Measurements from ENCODE around the gene KCNE5.
"Not testable (repeated sequence)": the region's sequence is repeated elsewhere in the genome, so short reads cannot be mapped to it uniquely, and the experiment has no call there.

The KCNE5 gene

GRCh38 chrX:109624641-109625616, at the start of gene KCNE5:
Gene KCNE5, minus strand, starts transcription at chrX:109625172. Its CDS starts 152 bp downstream, at chrX:109625020.
- no peak for DNase-seq

GRCh38 chrX:109672239-109672638, 47.3 kb upstream of the KCNE5 start:
- DNase-seq: no peak

GRCh38 chrX:109671170-109671569, 46.2 kb upstream of the KCNE5 start:
- DNase-seq: not testable (repeated sequence)

GRCh38 chrX:109667986-109668385, 43.0 kb upstream of the KCNE5 start:
- DNase-seq: no peak

- DNase-seq: peak; percentile 63
Observed at GRCh38 chrX:109660435-109661143, 35.6 kb upstream of the KCNE5 start.

- no peak for DNase-seq
Observed at GRCh38 chrX:109658391-109658790, 33.4 kb upstream of the KCNE5 start.

- DNase-seq: not testable (repeated sequence)
Observed at GRCh38 chrX:109657364-109657763, 32.4 kb upstream of the KCNE5 start.

GRCh38 chrX:109656774-109657173, 31.8 kb upstream of the KCNE5 start:
- no peak for DNase-seq

- no peak for DNase-seq
Observed at GRCh38 chrX:109655502-109656201, 30.7 kb upstream of the KCNE5 start.

GRCh38 chrX:109654516-109655109, 29.6 kb upstream of the KCNE5 start:
- DNase-seq: no peak

- not testable (repeated sequence) for DNase-seq
Observed at GRCh38 chrX:109644671-109645070, 19.7 kb upstream of the KCNE5 start.

- no peak for DNase-seq
Observed at GRCh38 chrX:109643687-109644086, 18.7 kb upstream of the KCNE5 start.

- no peak for DNase-seq
Observed at GRCh38 chrX:109638158-109638557, 13.2 kb upstream of the KCNE5 start.

GRCh38 chrX:109637477-109637876, 12.5 kb upstream of the KCNE5 start:
- not testable (repeated sequence) for DNase-seq

GRCh38 chrX:109635146-109635545, 10.2 kb upstream of the KCNE5 start:
- DNase-seq: peak; percentile 3

GRCh38 chrX:109632906-109633504, 8.0 kb upstream of the KCNE5 start:
- no peak for DNase-seq

- DNase-seq: no peak
Observed at GRCh38 chrX:109629310-109629709, 4.3 kb upstream of the KCNE5 start.

- no peak for DNase-seq
Observed at GRCh38 chrX:109626637-109627036, 1.7 kb upstream of the KCNE5 start.

GRCh38 chrX:109623997-109624396, 975 bp downstream of the KCNE5 start:
- no peak for DNase-seq

GRCh38 chrX:109622270-109622669, 2.7 kb downstream of the KCNE5 start:
- no peak for DNase-seq

GRCh38 chrX:109619771-109620170, 5.2 kb downstream of the KCNE5 start:
- no peak for DNase-seq

GRCh38 chrX:109614951-109615350, 10.0 kb downstream of the KCNE5 start:
- no peak for DNase-seq
